ENCODE measurements around the gene SYNPR. TPM values are rescaled to one million over a fixed set of nuclear protein-coding genes. Genes with fewer than 3 reads are reported as not detected.
"Not testable (repeated sequence)": the region's sequence is repeated elsewhere in the genome, so short reads cannot be mapped to it uniquely, and the experiment has no call there.

The SYNPR gene
- total RNA-seq, 4 donors from 2014 or later, result 1.7 TPM; not detected in 3

DNA sequence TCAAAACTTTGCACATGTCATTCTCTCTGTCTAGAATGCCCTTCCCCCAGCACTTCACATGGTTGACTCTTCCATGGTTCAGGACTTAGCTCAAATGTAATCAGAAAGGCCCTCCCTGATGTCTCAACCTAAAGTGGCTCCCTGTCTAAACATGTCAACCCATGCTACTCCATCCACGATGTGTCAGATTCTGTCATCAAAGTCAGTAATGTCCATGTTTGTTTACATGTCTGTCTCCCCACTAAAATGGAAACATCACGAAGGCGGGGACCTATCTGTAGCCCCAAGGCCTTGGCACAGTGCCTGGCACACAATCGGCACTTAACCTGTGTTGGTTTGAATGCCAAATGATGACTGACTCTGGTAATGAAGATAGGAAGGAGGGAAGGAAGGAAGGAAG is 353.6 kb downstream of the SYNPR start:
- H3K27me3 ChIP-seq, result no peaks in the 10 kb centered on the region
- H3K9me3 ChIP-seq, result no peaks in the 10 kb centered on the region
- no peaks in the 10 kb centered on the region for H3K4me1 ChIP-seq
- no peak for TF ChIP-seq POLR2A (IDR thresholded peaks at IDR 0.05)
- TF ChIP-seq, protein P1, sequence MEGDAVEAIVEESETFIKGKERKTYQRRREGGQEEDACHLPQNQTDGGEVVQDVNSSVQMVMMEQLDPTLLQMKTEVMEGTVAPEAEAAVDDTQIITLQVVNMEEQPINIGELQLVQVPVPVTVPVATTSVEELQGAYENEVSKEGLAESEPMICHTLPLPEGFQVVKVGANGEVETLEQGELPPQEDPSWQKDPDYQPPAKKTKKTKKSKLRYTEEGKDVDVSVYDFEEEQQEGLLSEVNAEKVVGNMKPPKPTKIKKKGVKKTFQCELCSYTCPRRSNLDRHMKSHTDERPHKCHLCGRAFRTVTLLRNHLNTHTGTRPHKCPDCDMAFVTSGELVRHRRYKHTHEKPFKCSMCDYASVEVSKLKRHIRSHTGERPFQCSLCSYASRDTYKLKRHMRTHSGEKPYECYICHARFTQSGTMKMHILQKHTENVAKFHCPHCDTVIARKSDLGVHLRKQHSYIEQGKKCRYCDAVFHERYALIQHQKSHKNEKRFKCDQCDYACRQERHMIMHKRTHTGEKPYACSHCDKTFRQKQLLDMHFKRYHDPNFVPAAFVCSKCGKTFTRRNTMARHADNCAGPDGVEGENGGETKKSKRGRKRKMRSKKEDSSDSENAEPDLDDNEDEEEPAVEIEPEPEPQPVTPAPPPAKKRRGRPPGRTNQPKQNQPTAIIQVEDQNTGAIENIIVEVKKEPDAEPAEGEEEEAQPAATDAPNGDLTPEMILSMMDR (IDR thresholded peaks at IDR 0.05), result no peak
- DNase-seq, result no peak
- H3K4me3 ChIP-seq, result no peak overlapping the region
- intact Hi-C loops (cut with DNase I; ENCODE audit: low total_unique reads), result no loop called here
- no peaks in the 10 kb centered on the region for H3K36me3 ChIP-seq
- H3K27ac ChIP-seq, result no peak overlapping the region

DNA sequence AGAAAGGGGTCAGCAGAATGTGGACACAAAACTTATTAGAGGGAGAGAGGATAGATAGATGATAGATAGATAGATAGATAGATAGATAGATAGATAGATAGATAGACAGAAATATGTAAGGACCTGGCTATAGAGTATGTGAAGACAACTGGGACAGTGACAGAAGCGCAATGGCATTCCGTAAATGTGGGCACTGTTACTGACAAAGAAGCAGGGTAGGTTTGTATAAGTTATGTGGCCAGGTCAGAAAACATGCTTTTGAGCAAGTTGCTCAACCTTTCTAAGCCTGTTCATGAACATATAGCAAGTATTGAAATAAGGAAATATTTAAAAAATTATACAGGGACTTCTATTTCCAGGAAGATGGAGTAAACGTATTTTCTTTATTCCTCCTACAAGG is 357.1 kb downstream of the SYNPR start:
- no peak overlapping the region for H3K4me3 ChIP-seq

DNA sequence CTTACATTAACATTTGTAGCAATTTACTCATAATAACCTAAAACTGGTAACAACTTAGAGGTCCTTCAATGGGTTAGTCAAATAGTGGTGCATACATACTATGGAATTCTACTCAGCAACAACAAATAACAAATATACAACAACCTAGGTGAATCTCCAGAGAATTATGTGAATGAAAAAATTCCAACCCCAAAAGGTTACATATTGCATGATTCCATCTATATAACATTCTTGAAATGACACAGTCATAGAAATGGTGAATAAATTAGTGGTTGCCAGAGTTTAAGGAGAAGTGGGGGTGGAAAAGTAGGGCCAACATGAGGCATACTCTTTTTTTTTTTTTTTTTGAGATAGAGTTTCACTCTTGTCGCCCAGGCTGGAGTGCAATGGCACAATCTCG is 361.7 kb downstream of the SYNPR start:
- no peaks in the 10 kb centered on the region for H3K9me3 ChIP-seq
- TF ChIP-seq POLR2A (IDR thresholded peaks at IDR 0.05), result no peak
- TF ChIP-seq, protein P1 (IDR thresholded peaks at IDR 0.05), result no peak
- intact Hi-C loops (cut with DNase I; ENCODE audit: low total_unique reads), result no loop called here
- H3K27ac ChIP-seq, result no peak overlapping the region
- DNase-seq, result no peak
- no peaks in the 10 kb centered on the region for H3K4me1 ChIP-seq
- H3K27me3 ChIP-seq, result no peaks in the 10 kb centered on the region
- no peak overlapping the region for H3K4me3 ChIP-seq
- H3K36me3 ChIP-seq, result no peaks in the 10 kb centered on the region

More for the DNA sequence above, 357.1 kb downstream of the SYNPR start:
- TF ChIP-seq, protein P1 (IDR thresholded peaks at IDR 0.05), result no peak
- no peak for TF ChIP-seq POLR2A (IDR thresholded peaks at IDR 0.05)
- intact Hi-C loops (cut with DNase I; ENCODE audit: low total_unique reads), result no loop called here
- Histone ChIP-seq H3K9me3 (no peaks in the 10 kb centered on the region), H3K36me3 (no peaks in the 10 kb centered on the region), H3K4me1 (no peaks in the 10 kb centered on the region), H3K27ac (no peak overlapping the region), H3K27me3 (no peaks in the 10 kb centered on the region)
- no peak for DNase-seq

DNA sequence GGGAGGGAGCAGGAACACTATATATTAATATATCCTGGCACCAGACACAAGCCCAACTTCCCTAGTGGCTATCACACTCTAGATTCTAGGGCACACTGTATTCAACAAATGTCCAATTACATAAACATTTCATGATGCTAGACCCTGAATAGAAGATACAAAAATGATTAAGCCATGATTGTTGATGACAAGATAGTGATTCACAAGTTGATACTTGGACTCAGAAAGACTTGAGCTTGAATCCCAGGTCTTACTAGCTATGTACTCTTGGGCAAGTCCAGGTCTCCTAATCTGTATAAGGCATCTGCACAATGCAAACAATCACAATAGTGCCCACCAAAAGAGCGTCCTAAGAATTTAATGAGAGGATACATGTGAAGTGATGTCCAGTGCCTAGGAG is 364.4 kb downstream of the SYNPR start:
- no peak for DNase-seq
- H3K36me3 ChIP-seq, result no peaks in the 10 kb centered on the region
- TF ChIP-seq, protein P1 (IDR thresholded peaks at IDR 0.05), result no peak
- no peak for TF ChIP-seq POLR2A (IDR thresholded peaks at IDR 0.05)
- H3K4me3 ChIP-seq, result no peak overlapping the region
- H3K27me3 ChIP-seq, result no peaks in the 10 kb centered on the region
- H3K27ac ChIP-seq, result no peak overlapping the region
- intact Hi-C loops (cut with DNase I; ENCODE audit: low total_unique reads), result no loop called here
- H3K9me3 ChIP-seq, result no peaks in the 10 kb centered on the region
- H3K4me1 ChIP-seq, result no peaks in the 10 kb centered on the region

DNA sequence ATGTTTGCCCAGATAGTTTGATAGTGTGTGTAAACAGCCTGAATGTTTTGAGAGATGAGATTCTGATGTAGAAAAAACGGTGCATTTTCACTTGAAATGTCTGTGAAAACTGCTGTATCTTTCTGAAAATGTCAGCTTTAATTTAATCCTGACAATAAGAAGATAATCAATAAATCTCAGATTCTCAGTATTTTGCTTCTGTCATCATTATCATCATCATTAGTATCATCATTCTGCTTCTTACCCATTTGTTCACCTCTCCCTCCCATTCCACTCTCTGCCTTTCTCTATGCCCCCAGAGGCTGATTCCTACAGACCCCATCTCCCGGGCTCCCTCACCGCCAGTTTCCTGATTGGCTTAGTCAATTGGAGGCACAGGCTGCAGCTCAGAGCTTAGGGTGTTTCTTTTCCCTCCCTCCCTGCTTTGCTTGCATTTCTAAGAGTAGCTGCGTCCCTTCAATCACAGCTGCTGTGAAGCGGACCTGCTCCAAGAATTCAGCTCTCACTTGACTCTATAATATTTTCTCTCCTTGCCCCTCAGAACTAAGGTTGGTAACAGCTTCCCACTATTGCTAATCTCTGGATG is 366.2 kb downstream of the SYNPR start:
- intact Hi-C loops (cut with DNase I; ENCODE audit: low total_unique reads), result no loop called here
- DNase-seq, result no peak
- H3K27me3 ChIP-seq, result no peaks in the 10 kb centered on the region
- no peak for TF ChIP-seq POLR2A (IDR thresholded peaks at IDR 0.05)
- TF ChIP-seq, protein P1 (IDR thresholded peaks at IDR 0.05), result no peak
- H3K27ac ChIP-seq, result no peak overlapping the region
- no peak overlapping the region for H3K4me3 ChIP-seq
- no peaks in the 10 kb centered on the region for H3K36me3 ChIP-seq
- no peaks in the 10 kb centered on the region for H3K9me3 ChIP-seq
- H3K4me1 ChIP-seq, result no peaks in the 10 kb centered on the region

DNA sequence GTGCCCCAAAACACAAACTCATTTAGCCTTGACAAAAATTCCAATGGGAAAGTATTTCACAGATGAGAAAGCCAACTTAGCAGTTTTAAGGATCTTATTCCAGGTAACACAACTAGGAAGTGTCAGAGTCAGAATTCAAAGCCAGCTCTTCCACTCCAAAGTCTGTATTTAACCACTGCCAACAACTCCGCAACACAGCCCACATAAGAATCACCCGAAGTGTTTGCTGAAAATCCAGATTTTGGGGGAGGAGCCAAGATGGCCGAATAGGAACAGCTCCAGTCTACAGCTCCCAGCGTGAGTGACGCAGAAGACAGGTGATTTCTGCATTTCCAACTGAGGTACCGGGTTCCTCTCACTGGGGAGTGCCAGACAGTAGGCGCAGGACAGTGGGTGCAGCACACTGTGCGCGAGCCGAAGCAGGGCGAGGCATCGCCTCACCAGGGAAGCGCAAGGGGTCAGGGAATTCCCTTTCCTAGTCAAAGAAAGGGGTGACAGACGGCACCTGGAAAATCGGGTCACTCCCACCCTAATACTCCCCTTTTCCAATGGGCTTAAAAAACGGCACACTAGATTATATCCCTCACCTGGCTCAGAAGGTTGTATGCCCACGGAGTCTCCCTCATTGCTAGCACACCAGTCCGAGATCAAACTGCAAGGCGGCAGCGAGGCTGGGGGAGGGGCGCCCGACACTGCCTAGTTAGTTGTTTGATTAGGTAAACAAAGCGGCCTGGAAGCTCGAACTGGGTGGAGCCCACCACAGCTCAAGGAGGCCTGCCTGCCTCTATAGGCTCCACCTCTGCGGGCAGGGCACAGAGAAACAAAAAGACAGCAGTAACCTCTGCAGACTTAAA is 367.0 kb downstream of the SYNPR start:
- H3K4me3 ChIP-seq; H3K36me3 ChIP-seq; H3K27me3 ChIP-seq; intact Hi-C loops (cut with DNase I; ENCODE audit: low total_unique reads); DNase-seq; H3K4me1 ChIP-seq; H3K27ac ChIP-seq; H3K9me3 ChIP-seq: not testable (repeated sequence)
